ENCODE results near the gene HTD2.

DNA sequence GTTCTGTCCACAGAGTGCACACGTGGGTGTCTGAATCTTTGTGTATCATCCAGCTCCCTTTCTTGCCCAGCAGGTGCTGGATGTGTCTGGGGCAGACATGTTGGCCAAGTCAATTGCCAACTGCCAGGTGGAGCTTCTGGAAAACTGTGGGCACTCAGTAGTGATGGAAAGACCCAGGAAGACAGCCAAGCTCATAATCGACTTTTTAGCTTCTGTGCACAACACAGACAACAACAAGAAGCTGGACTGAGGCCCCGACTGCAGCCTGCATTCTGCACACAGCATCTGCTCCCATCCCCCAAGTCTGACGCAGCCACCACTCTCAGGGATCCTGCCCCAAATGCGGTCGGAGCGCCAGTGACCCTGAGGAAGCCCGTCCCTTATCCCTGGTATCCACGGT lies 12.8 kb upstream of the HTD2 start:
- TF ChIP-seq, protein P1, sequence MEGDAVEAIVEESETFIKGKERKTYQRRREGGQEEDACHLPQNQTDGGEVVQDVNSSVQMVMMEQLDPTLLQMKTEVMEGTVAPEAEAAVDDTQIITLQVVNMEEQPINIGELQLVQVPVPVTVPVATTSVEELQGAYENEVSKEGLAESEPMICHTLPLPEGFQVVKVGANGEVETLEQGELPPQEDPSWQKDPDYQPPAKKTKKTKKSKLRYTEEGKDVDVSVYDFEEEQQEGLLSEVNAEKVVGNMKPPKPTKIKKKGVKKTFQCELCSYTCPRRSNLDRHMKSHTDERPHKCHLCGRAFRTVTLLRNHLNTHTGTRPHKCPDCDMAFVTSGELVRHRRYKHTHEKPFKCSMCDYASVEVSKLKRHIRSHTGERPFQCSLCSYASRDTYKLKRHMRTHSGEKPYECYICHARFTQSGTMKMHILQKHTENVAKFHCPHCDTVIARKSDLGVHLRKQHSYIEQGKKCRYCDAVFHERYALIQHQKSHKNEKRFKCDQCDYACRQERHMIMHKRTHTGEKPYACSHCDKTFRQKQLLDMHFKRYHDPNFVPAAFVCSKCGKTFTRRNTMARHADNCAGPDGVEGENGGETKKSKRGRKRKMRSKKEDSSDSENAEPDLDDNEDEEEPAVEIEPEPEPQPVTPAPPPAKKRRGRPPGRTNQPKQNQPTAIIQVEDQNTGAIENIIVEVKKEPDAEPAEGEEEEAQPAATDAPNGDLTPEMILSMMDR (IDR thresholded peaks at IDR 0.05; ENCODE audit: insufficient read depth, low read depth, low read length) = no peak
- no peak for TF ChIP-seq EZH2 (IDR thresholded peaks at IDR 0.05; ENCODE audit: insufficient read depth, low read length)

Measured in astrocyte (in vitro differentiated cells and primary cell).